Type B pancreatic cell (in vitro differentiated cells): Measurements from ENCODE around the gene PGRMC1. TPM values are rescaled to one million over a fixed set of nuclear protein-coding genes. Genes with fewer than 3 reads are reported as not detected.

Experiments used
- DNase-seq: peaks from one replicate; pipeline ENCODE4 v3.0.0; 2021; ENCODE audit warnings: mixed read lengths; ENCODE audit not compliant: unreplicated experiment; ENCODE audit errors: extremely low spot score
- H3K27ac Mint-ChIP-seq: 2 replicates; pipeline ENCODE4 v1.8.0; 2021; ENCODE audit warnings: mild to moderate bottlenecking, mixed read lengths
- H3K27me3 Mint-ChIP-seq: 2 replicates; pipeline ENCODE4 v1.8.0; 2021; ENCODE audit warnings: mixed read lengths
- H3K36me3 Mint-ChIP-seq: 2 replicates; pipeline ENCODE4 v1.8.0; 2021; ENCODE audit warnings: mixed read lengths
- H3K4me1 Mint-ChIP-seq: one replicate; pipeline ENCODE4 v1.8.0; 2021; ENCODE audit warnings: mixed read lengths; ENCODE audit not compliant: unreplicated experiment
- H3K4me3 Mint-ChIP-seq: 2 replicates; pipeline ENCODE4 v1.8.0; 2021; ENCODE audit warnings: mild to moderate bottlenecking, mixed read lengths
- H3K9me3 Mint-ChIP-seq: 2 replicates; pipeline ENCODE4 v1.8.0; 2021; ENCODE audit warnings: mixed read lengths
- CTCF ChIP-seq: fragments of 200-600 bp; sonication (generic); conservative IDR thresholded peaks from 2 replicates; pipeline ENCODE4 v1.5.0; 2021; ENCODE audit warnings: antibody characterized with exemption, mild to moderate bottlenecking
- total RNA-seq: library from RNA; stranded (reverse); gene quantifications from 2 replicates; pipeline ENCODE4 v1.2.1, GENCODE V29; 2021; ENCODE audit warnings: low replicate concordance

The PGRMC1 gene
- total RNA-seq, 1 donor from 2014 or later: 206 TPM

GRCh38 chrX:119226446-119226845 is 9.6 kb upstream of the PGRMC1 start:
- DNase-seq: no peak
- H3K27me3 Mint-ChIP-seq: no peaks in the 10 kb centered on the region
- no peak overlapping the region for H3K4me3 Mint-ChIP-seq
- H3K36me3 Mint-ChIP-seq: no peaks in the 10 kb centered on the region
- H3K9me3 Mint-ChIP-seq: peaks cover 12% of the 10 kb centered on the region
- H3K4me1 Mint-ChIP-seq: peaks cover 5% of the 10 kb centered on the region
- TF ChIP-seq CTCF: no peak
- H3K27ac Mint-ChIP-seq: no peak overlapping the region

GRCh38 chrX:119228512-119229252 is 7.4 kb upstream of the PGRMC1 start:
- DNase-seq: no peak
- Mint-ChIP-seq H3K27ac (no peak overlapping the region), H3K4me1 (peaks cover 5% of the 10 kb centered on the region), H3K36me3 (no peaks in the 10 kb centered on the region), H3K4me3 (no peak overlapping the region), H3K27me3 (no peaks in the 10 kb centered on the region), H3K9me3 (peaks cover 12% of the 10 kb centered on the region)
- TF ChIP-seq CTCF: no peak

GRCh38 chrX:119229253-119229615 is 6.9 kb upstream of the PGRMC1 start:
- H3K9me3 Mint-ChIP-seq: peaks cover 12% of the 10 kb centered on the region
- H3K4me1 Mint-ChIP-seq: peaks cover 5% of the 10 kb centered on the region
- no peak for TF ChIP-seq CTCF

GRCh38 chrX:119230850-119231249 is 5.2 kb upstream of the PGRMC1 start:
- H3K27me3 Mint-ChIP-seq: no peaks in the 10 kb centered on the region
- no peak for DNase-seq

More at GRCh38 chrX:119229253-119229615, 6.9 kb upstream of the PGRMC1 start:
- no peak overlapping the region for H3K27ac Mint-ChIP-seq
- H3K4me3 Mint-ChIP-seq: no peak overlapping the region
- DNase-seq: no peak
- no peaks in the 10 kb centered on the region for H3K27me3 Mint-ChIP-seq
- no peaks in the 10 kb centered on the region for H3K36me3 Mint-ChIP-seq

GRCh38 chrX:119231936-119232445 is 4.1 kb upstream of the PGRMC1 start:
- no peak for DNase-seq
- no peak for TF ChIP-seq CTCF
- H3K9me3 Mint-ChIP-seq: peaks cover 7% of the 10 kb centered on the region
- peaks cover under 1% of the 10 kb centered on the region for H3K36me3 Mint-ChIP-seq
- no peak overlapping the region for H3K27ac Mint-ChIP-seq
- peaks cover 10% of the 10 kb centered on the region for H3K4me1 Mint-ChIP-seq
- H3K27me3 Mint-ChIP-seq: no peaks in the 10 kb centered on the region
- H3K4me3 Mint-ChIP-seq: no peak overlapping the region

More at GRCh38 chrX:119230850-119231249, 5.2 kb upstream of the PGRMC1 start:
- Mint-ChIP-seq H3K9me3 (peaks cover 12% of the 10 kb centered on the region), H3K4me1 (peaks cover 15% of the 10 kb centered on the region), H3K4me3 (no peak overlapping the region), H3K36me3 (no peaks in the 10 kb centered on the region), H3K27ac (no peak overlapping the region)
- TF ChIP-seq CTCF: no peak
